Coronary artery (tissue), 2 donors: ENCODE measurements around the gene LGI2.

ENCODE experiments used
- DNase-seq: peaks from one replicate; pipeline ENCODE4 v3.0.0-alpha.2; 2017; ENCODE audit warnings: low spot score
- H3K27ac ChIP-seq, 2 donors: fragments of 200-600 bp; sonication (generic); one replicate each; pipeline ENCODE4 v1.5.1; 2016 to 2019
- H3K4me3 ChIP-seq: fragments of 200-600 bp; sonication (generic); 2 replicates; pipeline ENCODE4 v1.5.1; 2016; ENCODE audit warnings: mild to moderate bottlenecking, moderate library complexity
- TF ChIP-seq, protein P1 (sequence below): fragments of 200-600 bp; sonication (generic); IDR thresholded peaks from one replicate; pipeline ENCODE4 v1.5.1; 2019; ENCODE audit warnings: antibody characterized with exemption

Gene LGI2

DNA sequence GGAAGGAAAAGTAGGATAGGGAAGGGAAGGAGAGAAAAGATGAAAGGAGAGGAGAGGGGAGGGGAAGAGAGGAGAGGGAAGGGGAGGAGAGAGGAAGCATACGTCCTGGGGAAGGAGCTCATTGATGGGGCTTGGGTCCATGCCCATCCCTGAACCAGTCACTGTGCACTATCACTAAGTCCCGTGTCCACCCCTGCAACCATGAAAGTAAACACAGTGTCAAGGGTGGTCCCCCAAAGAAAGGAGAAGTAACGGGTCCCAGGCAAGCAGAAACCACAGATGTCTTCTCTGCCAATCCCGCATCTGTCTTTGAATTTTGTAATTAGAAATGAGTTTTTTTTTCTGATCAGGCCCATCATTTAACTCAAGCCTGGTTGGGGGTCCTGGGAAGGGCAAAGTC, 55.2 kb downstream of the LGI2 start:
- TF ChIP-seq, protein P1, sequence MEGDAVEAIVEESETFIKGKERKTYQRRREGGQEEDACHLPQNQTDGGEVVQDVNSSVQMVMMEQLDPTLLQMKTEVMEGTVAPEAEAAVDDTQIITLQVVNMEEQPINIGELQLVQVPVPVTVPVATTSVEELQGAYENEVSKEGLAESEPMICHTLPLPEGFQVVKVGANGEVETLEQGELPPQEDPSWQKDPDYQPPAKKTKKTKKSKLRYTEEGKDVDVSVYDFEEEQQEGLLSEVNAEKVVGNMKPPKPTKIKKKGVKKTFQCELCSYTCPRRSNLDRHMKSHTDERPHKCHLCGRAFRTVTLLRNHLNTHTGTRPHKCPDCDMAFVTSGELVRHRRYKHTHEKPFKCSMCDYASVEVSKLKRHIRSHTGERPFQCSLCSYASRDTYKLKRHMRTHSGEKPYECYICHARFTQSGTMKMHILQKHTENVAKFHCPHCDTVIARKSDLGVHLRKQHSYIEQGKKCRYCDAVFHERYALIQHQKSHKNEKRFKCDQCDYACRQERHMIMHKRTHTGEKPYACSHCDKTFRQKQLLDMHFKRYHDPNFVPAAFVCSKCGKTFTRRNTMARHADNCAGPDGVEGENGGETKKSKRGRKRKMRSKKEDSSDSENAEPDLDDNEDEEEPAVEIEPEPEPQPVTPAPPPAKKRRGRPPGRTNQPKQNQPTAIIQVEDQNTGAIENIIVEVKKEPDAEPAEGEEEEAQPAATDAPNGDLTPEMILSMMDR: no peak
- peak overlapping the region in 1 of 2 donors; percentile 11 for H3K27ac ChIP-seq
- no peak for DNase-seq
- no peak overlapping the region for H3K4me3 ChIP-seq

DNA sequence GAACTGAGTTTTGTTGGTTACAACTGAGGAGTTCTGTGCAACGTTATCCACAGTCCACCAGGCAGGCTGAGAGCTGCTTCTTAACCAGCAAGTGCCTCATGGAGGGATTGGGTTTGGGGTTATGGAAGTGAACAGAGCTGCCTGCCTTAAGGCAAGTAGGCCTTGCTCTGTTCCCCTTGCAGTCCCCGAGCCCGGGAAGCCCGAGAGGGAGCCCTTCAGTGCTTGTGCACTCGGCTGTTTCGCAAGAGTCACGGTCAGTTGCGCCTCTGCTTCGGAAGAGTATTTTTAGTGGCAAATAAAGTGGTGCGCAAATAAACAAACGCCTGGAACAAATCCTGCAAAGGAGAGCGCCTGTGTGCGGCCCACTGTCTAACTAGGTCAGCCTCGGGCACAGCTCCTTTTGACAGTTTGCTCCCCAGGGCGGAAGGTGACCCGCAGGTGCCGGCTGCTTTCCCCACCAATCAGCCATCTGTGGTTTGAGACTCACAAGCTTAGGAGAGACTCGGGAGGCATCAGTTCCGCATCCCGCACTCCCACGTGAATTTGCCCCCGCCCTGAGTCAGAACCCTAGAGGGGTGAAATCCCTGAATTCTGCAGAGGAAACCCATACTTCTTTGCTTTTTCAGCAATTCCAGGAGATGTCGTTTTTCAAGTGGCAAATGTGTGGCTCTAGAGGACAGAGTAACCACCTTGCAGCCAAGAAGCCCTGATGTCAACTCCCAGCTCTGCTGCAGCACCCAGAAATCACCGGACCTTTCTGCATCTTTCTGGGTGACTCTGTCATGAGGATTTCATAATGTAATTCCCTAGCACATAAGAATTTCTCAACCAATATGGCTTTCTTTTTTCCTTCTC, 56.8 kb downstream of the LGI2 start:
- Histone ChIP-seq H3K27ac (peak overlapping the region in 1 of 2 donors; percentile 72), H3K4me3 (no peak overlapping the region)
- no peak for DNase-seq
- TF ChIP-seq, protein P1: no peak

DNA sequence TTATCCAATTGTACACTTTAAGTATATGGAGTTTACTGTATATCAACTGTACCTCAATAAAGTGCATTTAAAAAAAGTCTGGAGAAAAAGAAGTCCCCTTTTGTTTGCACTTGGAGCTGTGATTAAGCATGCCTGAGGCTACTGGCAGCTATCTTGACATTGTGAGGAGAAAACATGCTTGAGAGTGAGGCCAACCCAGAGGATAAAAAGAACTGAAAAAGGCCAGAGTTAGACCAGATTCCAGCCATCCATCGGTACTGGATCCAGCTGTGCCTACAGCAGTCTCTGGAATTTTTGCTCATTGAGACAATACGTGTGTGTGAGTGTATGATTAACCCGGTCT, 57.4 kb downstream of the LGI2 start:
- TF ChIP-seq, protein P1: no peak
- H3K4me3 ChIP-seq: no peak overlapping the region
- peak overlapping the region in 1 of 2 donors; percentile 72 for H3K27ac ChIP-seq
- DNase-seq: no peak

DNA sequence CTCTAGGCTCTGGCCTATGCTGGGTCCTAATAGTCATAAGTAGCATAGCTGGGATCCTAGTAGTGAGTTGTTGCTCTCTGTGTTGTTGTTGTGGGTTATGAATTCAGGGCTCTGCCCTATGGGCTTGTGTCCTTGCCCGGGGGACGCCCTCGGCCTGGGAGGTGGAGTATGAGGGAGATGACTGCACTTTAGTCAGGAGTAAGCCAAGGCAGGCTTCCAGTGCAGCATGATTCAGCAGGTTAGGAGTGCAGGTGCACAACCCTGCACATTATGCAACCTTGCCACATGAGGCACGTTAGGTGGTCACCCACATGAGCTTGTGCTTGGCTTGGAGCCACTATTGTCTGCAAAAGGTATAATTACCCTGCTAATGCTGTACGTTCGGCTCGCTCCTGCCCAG, 59.6 kb downstream of the LGI2 start:
- no peak overlapping the region for H3K27ac ChIP-seq
- DNase-seq: no peak
- H3K4me3 ChIP-seq: no peak overlapping the region
- TF ChIP-seq, protein P1: no peak

DNA sequence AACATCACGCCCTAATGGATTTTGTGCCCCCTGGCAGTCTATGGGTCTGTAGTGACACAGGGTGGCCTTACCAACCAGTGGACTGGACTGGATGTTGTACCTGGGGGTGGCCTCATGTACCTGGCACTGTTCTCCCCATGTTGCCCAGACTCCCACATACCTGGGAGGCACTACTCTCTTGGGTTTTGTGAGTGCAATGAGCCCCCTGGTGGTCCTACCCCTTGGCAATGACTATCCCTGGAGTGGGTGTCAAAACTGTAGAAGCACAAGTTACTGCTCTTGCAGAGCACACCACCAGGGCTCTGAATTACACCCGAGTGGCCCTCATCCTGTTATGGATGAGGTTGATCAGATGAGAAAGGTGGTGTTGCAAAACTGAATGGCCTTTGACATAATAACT, 60.1 kb downstream of the LGI2 start:
- H3K4me3 ChIP-seq: no peak overlapping the region
- TF ChIP-seq, protein P1: no peak
- no peak overlapping the region for H3K27ac ChIP-seq

DNA sequence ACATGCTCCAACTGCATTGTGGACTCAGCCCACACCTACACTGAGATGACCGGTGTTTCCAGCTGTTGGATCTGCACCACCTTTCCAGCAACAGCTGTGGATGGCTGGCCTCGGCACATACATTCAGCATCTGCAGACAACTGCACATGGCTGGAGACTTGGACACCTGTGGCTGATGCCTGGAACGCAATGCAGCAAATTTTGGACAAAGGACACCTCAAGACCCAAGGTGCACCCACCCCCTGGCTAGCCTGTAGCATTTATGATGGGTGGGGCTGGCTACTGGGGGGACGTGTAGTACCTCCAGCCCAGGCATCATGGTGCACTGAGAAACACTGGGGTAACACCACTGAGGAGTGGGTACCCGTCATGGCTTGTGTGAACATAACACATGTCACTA, 60.6 kb downstream of the LGI2 start:
- TF ChIP-seq, protein P1: no peak
- Histone ChIP-seq H3K27ac (no peak overlapping the region), H3K4me3 (no peak overlapping the region)
- no peak for DNase-seq

More for the DNA sequence above, 60.1 kb downstream of the LGI2 start:
- DNase-seq: no peak

DNA sequence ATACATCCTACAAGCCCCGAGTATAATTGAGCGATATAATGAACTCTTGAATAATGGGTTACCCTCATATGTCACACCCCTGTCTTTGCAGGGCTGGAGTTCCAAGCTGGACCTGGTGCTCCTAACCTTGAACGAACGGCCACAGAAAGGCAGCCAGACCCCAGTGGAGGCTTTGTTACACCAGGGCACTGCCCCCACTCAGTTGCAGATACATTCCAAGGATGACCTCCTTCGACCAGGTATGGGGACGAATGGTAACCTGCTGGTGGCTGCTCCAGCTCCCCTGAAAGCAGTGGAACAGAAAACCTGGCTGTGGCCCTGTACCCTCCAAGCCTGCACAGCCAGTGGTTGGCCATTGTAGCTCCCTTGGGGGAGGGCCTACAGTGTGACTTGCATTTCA, 61.3 kb downstream of the LGI2 start:
- Histone ChIP-seq H3K27ac (no peak overlapping the region), H3K4me3 (no peak overlapping the region)
- TF ChIP-seq, protein P1: no peak
- DNase-seq: no peak
